Pancreas (tissue), 10 donors: Measurements from ENCODE around the gene DIP2A. TPM values are rescaled to one million over a fixed set of nuclear protein-coding genes. Genes with fewer than 3 reads are reported as not detected.
A peak's percentile ranks its signal among the peaks of the same experiment; 100 is the strongest.

Experiments
- ATAC-seq, 4 donors: fragments of 200-7000 bp; cut with Tn5 transposase; one replicate each; pipeline versions ENCODE4 v1.8.0 to v1.9.1; 2020; ENCODE audit warnings: mild to moderate bottlenecking in 4 of 4, moderate library complexity in 4 of 4
- DNase-seq, 6 donors: peaks; one replicate each; pipeline ENCODE4 v3.0.0-alpha.2; 2020
- FAIRE-seq: peaks from 2 replicates; lab custom pipeline; 2012; peaks lifted over from hg19 to GRCh38; lab: Jason Lieb, UNC
- H3K27ac ChIP-seq, 4 donors: fragments of 200-600 bp; sonication (generic); 1 replicate in 3 of 4; 2 replicates in 1 of 4; pipeline versions ENCODE4 v1.5.0 to v1.8.0; 2020
- H3K27me3 ChIP-seq, 4 donors: fragments of 200-600 bp; one replicate each; pipeline ENCODE4 v1.8.0; 2021
- H3K36me3 ChIP-seq, 3 donors: fragments of 200-600 bp; sonication (generic) in 1 of 3; one replicate each; pipeline versions ENCODE4 v1.5.0 to v1.8.0; 2020 to 2021
- H3K4me1 ChIP-seq, 3 donors: fragments of 200-600 bp; one replicate each; pipeline ENCODE4 v1.8.0; 2021
- H3K4me3 ChIP-seq, 4 donors: fragments of 200-600 bp; sonication (generic) in 2 of 4; one replicate each; pipeline versions ENCODE4 v1.5.0 to v1.8.0; 2020 to 2021
- H3K9me3 ChIP-seq, 4 donors: fragments of 200-600 bp; one replicate each; pipeline ENCODE4 v1.8.0; 2021
- WGBS, 2 donors: extraction: QIAGEN DNeasy Blood & Tissue Kit; methylation state at CpG; one replicate each; pipeline ENCODE4 v1.1.7; 2013; 5-methylcytosine and 5-hydroxymethylcytosine counted together
- intact Hi-C, 3 donors: fragments of 100-400 bp; cut with DNase I; formaldehyde crosslinking; loops; one replicate each; pipeline versions ENCODE4 v1.11.1 to v1.14.2; 2022
- polyA plus RNA-seq, 2 donors: library from polyadenylated mRNA; stranded (reverse); fragments of 200-250 nt; gene quantifications; one replicate each; pipeline ENCODE4 v1.2.3, GENCODE V29; 2013
- total RNA-seq, 6 donors: library from RNA; stranded (reverse); fragmentation: NEBNext Ultra II Directional in 4 of 6; extraction: Animal tissue kit (Norgen Biotek cat#: 25700) in 4 of 6; gene quantifications; one replicate each; pipeline versions ENCODE4 v1.2.1 to v1.2.4, GENCODE V29; 2021 to 2023
- TF ChIP-seq, protein P1 (sequence below), 4 donors: fragments of 200-600 bp; sonication (generic) in 3 of 4; IDR thresholded peaks; one replicate each; pipeline versions ENCODE4 v1.5.0 to v1.8.0; 2021; ENCODE audit warnings: antibody characterized with exemption in 4 of 4
- donor health status: healthy with polysubstance abuse.
- donor health status: DM: no; HTN: no; CAD: no; lungs with moderate emphysema.
- donor health status: DM: no; HTN: no; CAD: no.
- donor health status: control.
- donor health status: control.
- donor health status: Bipolar disorder and iron deficiency.
- donor health status: DM: yes; HTN: yes; CAD: no.
- donor health status: DM: no; HTN: no; CAD: no.
- donor health status: DM: no; HTN: no; CAD: no.
- donor health status: DM: yes; HTN: yes; CAD: no.

Gene DIP2A
- total and polyA plus RNA-seq, 8 donors = 12.1 to 28.7 (median 18.4) TPM

DNA sequence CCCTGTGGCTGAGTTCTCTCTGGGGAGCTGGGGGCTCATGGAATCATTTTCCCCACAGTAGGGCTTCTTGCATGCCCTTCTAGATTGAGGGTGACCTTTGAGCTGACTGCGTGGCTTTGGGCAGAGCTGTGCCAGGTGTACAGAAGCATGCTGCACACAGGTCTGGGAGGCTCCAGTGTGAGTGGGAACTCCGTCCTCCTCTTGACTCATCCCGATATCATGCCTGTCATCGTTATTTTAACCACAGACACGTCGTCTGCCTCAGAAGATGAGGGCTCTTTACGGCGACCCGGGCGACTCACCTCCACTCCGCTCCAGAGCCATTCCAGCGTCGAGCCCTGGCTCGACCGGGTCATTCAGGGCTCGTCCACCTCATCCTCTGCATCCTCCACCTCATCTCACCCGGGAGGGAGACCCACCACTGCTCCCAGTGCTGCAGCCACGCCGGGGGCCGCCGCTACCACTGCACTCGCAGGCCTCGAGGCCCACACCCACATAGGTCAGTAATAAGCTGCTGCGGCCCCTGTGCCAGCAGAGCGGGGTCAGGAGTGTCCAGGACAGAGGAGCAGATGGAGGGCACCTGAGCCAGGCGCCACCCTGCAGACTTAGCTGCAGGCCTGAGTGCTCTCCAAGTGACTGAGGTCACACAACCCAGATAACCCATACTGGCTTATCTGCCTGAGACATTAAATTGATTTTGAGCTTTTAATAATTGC, 39.8 kb downstream of the DIP2A start:
- Histone ChIP-seq H3K9me3 (no peaks in the 10 kb centered on the region), H3K4me1 (peaks cover 0 to 9% (median 0%) of the 10 kb centered on the region in 3 donors), H3K4me3 (no peak overlapping the region), H3K27ac (no peak overlapping the region), H3K36me3 (peaks cover 4 to 15% (median 13%) of the 10 kb centered on the region in 3 donors), H3K27me3 (no peaks in the 10 kb centered on the region)
- WGBS, 2 donors = 94 to 97% methylated on average over 26 of the region's 26 CpGs
- DNase-seq (peak in 1 of 6 donors; percentile 62), FAIRE-seq (no peak), ATAC-seq (no peak)
- TF ChIP-seq, protein P1, sequence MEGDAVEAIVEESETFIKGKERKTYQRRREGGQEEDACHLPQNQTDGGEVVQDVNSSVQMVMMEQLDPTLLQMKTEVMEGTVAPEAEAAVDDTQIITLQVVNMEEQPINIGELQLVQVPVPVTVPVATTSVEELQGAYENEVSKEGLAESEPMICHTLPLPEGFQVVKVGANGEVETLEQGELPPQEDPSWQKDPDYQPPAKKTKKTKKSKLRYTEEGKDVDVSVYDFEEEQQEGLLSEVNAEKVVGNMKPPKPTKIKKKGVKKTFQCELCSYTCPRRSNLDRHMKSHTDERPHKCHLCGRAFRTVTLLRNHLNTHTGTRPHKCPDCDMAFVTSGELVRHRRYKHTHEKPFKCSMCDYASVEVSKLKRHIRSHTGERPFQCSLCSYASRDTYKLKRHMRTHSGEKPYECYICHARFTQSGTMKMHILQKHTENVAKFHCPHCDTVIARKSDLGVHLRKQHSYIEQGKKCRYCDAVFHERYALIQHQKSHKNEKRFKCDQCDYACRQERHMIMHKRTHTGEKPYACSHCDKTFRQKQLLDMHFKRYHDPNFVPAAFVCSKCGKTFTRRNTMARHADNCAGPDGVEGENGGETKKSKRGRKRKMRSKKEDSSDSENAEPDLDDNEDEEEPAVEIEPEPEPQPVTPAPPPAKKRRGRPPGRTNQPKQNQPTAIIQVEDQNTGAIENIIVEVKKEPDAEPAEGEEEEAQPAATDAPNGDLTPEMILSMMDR (IDR thresholded peaks at IDR 0.05) = no peak
- intact Hi-C loops = no loop called here

DNA sequence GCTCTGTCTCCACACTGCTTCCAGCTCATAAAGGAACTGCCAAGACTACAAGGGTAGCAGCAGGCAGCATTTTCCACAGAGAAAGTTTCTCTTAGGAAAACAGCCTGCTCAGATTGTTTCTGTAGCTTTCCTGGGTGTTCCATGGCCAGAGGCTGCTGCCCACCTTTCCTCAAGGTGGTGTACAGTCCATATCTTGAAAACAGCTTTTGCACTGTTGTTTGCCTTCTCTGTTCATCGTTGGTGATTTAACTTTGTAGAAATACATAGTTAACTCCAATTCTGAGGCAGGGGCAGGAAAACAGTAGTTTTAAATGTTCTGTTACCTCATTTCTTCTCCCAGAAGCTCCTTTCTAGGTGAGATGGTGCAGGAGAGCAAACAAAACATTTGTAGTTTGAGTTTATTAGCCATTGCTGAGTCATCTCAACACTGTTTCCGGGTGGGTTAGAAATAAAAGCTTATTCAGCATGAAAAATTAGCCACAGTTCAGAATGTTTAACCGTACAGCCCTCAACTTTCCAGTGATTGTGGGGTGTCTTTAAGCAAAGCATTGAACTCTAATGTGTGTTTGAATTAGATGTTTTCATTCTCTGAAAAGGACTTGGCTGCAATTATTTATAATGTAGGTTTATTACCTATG, 41.7 kb downstream of the DIP2A start:
- ATAC-seq = peak in 3 of 4 donors; percentile 55 to 80 (median 60)

DNA sequence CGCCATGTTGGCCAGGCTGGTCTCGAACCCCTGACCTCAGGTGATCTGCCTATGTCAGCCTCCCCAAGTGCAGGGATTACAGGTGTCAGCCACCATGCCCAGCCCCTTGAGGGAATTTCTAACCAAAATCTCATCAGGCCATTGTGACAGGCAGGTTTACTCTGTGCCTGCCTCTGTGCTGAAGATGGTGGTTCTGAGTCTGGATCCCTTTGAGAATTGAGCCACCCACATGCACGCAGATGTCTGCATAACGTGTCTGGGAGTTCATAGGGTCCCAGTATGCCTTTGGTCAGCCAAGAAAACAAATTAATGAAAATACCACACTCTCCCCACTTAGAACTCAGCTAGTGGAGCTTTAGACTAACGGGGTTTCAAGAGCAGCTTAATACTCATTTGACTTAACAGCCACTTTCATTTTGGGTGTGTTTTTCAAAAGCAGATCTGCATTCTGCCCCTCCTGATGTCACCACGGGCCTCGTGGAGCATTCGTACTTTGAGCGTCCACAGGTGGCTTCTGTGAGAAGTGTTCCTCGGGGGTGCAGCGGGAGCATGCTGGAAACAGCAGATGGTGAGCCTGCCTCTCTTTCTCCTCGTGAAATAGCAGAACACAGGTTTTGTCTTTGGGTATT, 45.3 kb downstream of the DIP2A start:
- DNase-seq = no peak
- Histone ChIP-seq H3K27ac (no peak overlapping the region), H3K9me3 (no peaks in the 10 kb centered on the region), H3K4me3 (no peak overlapping the region), H3K27me3 (no peaks in the 10 kb centered on the region), H3K4me1 (peaks cover 0 to 9% (median 0%) of the 10 kb centered on the region in 3 donors), H3K36me3 (peaks cover 0 to 12% (median 4%) of the 10 kb centered on the region in 3 donors)
- no peak for FAIRE-seq
- ATAC-seq = no peak
- intact Hi-C loops = no loop called here
- TF ChIP-seq, protein P1 (IDR thresholded peaks at IDR 0.05) = no peak
- 87 to 89% methylated on average over 12 of the region's 12 CpGs for WGBS, 2 donors

More for the DNA sequence above, 41.7 kb downstream of the DIP2A start:
- H3K27me3 ChIP-seq = no peaks in the 10 kb centered on the region
- H3K36me3 ChIP-seq = peaks cover 4 to 21% (median 13%) of the 10 kb centered on the region in 3 donors
- TF ChIP-seq, protein P1 (IDR thresholded peaks at IDR 0.05) = no peak
- intact Hi-C loops = no loop called here
- WGBS, 2 donors = 36% methylated on average over 3 of the region's 3 CpGs
- H3K27ac ChIP-seq = peak overlapping the region in 1 of 4 donors; percentile 39
- FAIRE-seq (no peak), DNase-seq (no peak)
- H3K4me3 ChIP-seq = no peak overlapping the region
- H3K9me3 ChIP-seq = no peaks in the 10 kb centered on the region
- H3K4me1 ChIP-seq = peaks cover 0 to 9% (median 0%) of the 10 kb centered on the region in 3 donors

DNA sequence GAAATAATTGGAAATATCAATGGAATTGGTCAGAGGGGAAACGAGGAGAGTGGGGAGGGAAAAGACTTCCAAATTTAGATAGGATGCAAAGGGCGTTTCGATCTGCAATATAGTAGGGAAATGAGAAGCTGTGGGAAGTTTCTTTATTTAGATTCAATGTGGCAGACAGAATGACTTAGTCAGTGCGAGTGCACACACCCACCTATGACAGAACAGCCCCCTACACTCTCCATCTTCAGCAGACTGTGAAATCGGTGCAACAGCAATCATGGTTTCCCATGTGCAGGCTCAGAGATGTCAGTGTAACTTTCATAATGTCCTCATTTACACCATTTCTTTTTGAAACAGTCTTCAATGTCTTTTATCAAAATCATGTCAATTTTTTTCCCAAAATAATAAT, 46.0 kb downstream of the DIP2A start:
- WGBS, 2 donors = 83 to 95% methylated on average over 5 of the region's 5 CpGs
- intact Hi-C loops = no loop called here
- H3K4me3 ChIP-seq = no peak overlapping the region
- TF ChIP-seq, protein P1 (IDR thresholded peaks at IDR 0.05) = no peak
- FAIRE-seq (no peak), ATAC-seq (no peak), DNase-seq (no peak)
- no peaks in the 10 kb centered on the region for H3K27me3 ChIP-seq
- peaks cover 0 to 9% (median 0%) of the 10 kb centered on the region in 3 donors for H3K4me1 ChIP-seq
- no peak overlapping the region for H3K27ac ChIP-seq
- H3K9me3 ChIP-seq = no peaks in the 10 kb centered on the region
- H3K36me3 ChIP-seq = peaks cover 0 to 17% (median 0%) of the 10 kb centered on the region in 3 donors
